Measurements from ENCODE around the gene PNCK.

Gene PNCK

DNA sequence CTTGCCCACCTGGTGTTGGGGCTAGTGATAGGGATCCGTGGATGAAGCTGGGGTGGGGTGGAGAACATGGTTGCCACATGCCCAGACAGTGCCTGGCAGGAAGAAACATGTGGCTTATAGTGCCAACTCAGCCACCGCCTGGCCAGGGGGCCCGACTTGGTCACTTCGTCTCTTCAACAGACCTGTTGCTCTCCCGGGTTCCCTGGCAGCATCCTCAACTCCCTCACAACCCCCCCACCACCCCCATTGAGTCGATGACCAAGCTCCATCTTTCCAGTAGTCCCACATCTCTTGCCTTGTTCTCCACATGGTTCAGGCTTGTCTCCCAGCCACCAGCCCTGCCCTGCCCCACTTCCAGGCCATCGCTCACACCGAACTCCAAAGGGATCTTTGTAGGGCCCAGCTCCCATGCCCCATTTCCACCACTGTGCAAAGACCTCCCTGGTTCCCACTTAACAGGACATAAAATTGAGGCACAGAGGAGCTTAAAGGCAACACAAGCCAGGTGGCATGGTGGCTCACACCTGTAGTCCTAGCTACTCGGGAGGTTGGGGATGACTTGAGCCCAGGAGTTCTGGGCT, 7.8 kb downstream of the PNCK start:
- in situ Hi-C loops (cut with HindIII; ENCODE audit: low sequenced_read_pairs): no loop called here

DNA sequence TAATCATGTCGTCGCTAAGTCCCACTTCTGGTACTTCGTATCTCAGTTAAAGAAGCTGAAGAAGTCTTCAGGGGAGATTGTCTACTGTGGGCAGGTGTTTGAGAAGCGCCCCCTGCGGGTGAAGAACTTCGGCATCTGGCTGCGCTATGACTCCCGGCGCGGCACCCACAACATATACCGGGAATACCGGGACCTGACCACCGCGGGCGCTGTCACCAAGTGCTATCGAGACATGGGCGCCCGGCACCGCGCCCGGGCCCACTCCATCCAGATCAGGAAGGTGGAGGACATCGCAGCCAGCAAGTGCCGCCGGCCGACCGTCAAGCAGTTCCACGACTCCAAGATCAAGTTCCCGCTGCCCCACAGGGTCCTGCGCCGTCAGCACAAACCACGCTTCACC, 11.3 kb downstream of the PNCK start:
- in situ Hi-C loops (cut with HindIII; ENCODE audit: low sequenced_read_pairs): no loop called here

- in situ Hi-C loops (cut with HindIII; ENCODE audit: low sequenced_read_pairs): loop anchor here (5.0 kb wide), 1 partner anchor 107 kb away; no protein-coding TSS in a partner anchor
Measured at GRCh38 chrX:153659268-153659667, 14.3 kb downstream of the PNCK start.

GRCh38 chrX:153657161-153657560, 16.5 kb downstream of the PNCK start:
- in situ Hi-C loops (cut with HindIII; ENCODE audit: low sequenced_read_pairs): loop anchor here (5.0 kb wide), 1 partner anchor 105 kb away; no protein-coding TSS in a partner anchor

DNA sequence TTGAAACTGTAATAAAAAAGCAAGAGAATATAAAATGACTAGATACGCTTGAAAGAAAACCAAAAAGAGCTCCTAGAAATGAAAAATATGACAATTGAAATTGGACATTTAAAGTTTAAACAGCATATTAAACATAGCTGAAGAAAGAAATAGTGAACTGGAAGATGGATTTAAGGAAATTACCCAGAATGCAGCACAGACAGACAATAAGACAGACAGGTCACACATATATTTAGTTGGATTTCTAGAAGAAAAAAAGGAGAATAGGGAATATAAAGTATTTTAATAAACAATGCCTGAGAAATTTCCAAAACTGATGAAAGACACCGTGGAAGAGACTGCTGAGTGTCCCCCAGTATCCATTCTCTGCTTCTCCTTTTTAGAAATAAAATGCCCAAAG, 20.1 kb downstream of the PNCK start:
- in situ Hi-C loops (cut with HindIII; ENCODE audit: low sequenced_read_pairs): no loop called here

GRCh38 chrX:153651540-153652079, 22.0 kb downstream of the PNCK start:
- in situ Hi-C loops (cut with HindIII; ENCODE audit: low sequenced_read_pairs): no loop called here

DNA sequence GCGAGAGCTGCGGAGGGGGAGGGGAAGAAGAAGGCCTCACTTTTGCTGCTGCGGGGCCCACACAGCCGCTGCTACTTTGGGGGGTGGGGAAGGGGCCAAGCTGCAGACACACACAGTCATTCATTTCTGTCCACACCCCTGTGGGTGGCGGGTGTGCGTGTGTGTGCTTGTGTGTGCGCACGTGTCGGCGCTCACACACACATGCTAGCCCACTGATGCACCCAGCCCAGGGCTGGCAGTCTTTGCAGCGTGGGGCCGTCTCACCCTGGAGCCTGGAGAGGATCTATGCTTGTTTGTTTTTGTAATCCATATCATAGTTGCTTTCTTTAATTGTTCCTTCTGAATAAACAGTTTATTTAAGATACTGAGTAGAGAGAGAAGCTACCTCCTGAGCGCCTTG, 22.7 kb downstream of the PNCK start:
- in situ Hi-C loops (cut with HindIII; ENCODE audit: low sequenced_read_pairs): no loop called here

GRCh38 chrX:153649915-153650782, 23.5 kb downstream of the PNCK start:
- in situ Hi-C loops (cut with HindIII; ENCODE audit: low sequenced_read_pairs): no loop called here

DNA sequence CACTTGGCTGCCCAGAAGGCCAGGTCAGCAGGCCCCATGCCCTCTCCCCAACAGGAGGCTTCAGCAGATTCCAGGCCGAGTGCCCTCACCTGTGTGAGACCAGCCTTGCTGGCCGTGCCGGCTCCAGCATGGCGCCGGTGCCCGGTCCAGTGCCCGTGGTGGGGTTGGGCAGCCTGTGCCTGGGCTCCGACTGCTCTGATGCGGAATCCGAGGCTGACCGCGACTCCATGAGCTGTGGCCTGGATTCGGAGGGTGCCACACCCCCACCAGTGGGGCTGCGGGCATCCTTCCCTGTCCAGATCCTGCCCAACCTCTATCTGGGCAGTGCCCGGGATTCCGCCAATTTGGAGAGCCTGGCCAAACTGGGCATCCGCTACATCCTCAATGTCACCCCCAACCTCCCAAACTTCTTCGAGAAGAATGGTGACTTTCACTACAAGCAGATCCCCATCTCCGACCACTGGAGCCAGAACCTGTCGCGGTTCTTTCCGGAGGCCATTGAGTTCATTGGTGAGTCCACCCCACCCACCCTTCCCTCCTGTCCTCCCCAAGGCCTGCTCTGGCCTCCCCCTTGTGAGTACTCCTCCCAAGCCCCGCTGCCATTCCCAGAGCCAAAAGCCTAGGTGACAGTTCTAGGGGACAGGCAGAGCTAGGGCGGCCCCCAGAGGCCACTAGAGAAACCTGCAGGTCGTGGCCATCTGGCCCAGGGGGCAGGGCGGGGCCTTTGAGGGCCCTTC, 24.3 kb downstream of the PNCK start:
- in situ Hi-C loops (cut with HindIII; ENCODE audit: low sequenced_read_pairs): no loop called here

DNA sequence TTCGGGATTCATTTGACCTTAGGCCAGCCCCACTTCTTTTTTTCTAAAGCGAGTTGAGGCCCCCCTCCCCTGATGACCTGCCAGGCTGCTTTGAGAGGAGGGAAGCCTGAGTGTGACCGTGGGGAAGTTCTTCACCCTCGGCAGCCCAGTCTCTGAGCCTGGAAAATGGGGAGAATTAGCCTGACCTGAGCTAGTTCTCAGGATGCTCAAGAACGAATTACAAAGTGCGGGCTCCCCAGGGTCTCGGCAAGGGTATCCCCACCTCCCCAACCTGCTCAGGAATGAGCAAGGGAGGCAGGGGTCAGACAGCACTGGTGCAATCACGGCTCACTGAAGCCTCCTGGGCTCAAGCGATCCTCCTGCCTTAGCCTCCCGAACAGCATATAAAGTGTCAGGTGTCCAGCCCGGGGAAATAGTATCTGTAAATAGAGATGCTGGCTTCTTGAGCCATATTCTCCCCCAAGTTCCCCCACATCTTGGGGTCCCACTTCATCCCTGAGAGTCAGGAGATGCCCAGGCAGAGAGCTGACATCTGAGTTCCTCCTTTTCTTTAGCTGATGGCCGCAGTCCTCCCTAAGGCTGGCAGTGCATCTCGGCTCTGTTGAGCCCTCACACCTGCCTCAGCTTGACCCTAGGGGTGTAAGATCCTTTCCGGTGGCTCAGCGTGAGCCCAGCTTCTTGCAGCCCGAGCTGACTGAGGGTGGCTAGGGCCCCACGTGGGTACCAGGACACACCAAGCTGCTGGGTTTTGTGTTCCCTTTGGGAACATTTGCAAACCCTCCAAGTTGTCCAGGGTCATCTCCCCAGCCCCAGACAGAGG, 25.0 kb downstream of the PNCK start:
- in situ Hi-C loops (cut with HindIII; ENCODE audit: low sequenced_read_pairs): no loop called here

- in situ Hi-C loops (cut with HindIII; ENCODE audit: low sequenced_read_pairs): no loop called here
Measured at GRCh38 chrX:153647461-153648357, 25.9 kb downstream of the PNCK start.

GRCh38 chrX:153646620-153647373, 26.8 kb downstream of the PNCK start, which contains the start of gene DUSP9:
Gene DUSP9 (plus strand): TSS chrX:153647203. CDS start chrX:153647954, 751 bp downstream.
- in situ Hi-C loops (cut with HindIII; ENCODE audit: low sequenced_read_pairs): no loop called here

DNA sequence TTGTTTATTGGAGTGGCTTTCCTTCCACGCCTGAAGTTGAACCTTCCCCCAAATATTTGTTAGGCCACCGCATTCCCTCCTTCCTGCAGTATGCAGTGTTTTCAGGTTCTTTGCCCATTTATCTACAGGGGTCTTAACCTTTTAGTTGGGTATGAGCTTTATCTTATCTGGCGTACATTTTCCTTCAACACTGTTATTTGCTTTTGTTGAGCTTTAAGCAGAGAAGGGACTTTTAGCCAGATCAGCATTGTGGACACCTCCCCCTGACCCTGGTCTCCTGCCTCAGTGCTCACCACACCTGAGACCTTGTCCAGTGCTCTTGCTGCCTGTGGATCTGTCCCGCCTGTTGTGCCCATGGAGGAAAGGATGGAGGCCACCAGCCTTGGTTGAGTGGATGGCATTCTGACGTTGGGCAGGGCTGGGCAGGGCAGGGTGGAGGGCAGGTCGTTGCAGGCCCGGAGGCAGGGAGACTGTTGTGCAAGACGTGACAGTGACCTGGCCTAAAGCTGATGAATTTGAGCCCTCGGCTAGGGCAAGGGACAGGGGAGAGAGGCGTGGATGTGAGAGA, 27.6 kb downstream of the PNCK start:
- in situ Hi-C loops (cut with HindIII; ENCODE audit: low sequenced_read_pairs): no loop called here

DNA sequence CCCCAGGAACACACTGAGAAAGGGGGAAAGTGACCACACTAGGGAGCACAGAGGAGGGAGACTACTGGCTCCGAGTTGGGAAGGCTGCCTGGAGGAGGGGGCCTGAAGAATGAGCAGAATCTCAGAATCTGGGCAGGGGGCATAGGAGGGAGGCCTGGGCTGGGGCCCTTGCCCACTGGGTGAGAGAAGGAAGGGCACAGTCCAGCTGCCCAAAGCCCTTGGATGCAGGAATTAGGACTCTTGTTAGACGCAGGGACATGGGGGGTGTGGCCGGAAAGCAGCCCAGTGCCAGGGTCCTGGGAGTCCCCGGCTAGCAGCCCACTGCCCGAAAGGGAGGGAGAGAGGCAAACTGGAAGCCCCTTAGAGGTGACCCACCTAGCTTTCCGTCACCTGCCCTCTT, 28.5 kb downstream of the PNCK start:
- in situ Hi-C loops (cut with HindIII; ENCODE audit: low sequenced_read_pairs): no loop called here

DNA sequence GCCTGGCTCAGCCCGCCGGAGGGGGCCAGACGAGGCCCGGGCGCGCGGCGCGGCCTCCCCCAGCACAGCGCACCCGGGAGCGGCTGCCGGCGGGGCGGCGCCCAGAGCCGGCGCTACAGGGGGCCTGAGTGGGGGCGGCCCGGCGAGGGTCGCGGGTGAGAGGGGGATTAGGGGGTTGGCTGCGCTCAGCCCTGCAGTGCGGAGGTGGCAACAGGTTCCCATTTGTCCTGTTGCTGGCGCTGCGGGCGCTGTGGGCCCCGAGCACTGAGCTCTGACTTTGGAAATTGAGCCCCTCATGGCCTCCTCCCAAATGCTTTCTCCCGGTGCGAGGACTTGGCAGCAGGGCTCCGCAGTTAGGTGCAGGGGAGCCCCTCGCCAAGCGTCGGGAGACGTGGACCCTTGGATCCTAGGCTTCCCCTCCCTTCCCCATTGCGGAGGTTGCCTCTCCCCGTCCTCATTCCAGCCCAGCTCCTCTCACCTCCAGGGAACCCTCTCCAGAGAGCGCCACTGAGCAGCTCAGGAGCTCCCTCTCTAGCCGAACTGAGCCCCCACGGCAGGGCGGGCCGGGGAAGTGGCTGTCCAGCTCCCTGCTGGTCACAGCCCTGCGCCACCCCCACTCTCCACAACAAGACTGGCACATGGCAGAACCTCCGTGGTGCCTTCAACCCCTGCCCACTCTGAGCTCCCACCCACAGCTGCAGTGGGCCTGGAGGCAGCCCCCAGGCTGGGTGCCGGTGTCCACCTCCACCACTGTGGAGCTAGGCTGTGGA, 29.1 kb downstream of the PNCK start:
- in situ Hi-C loops (cut with HindIII; ENCODE audit: low sequenced_read_pairs): no loop called here

DNA sequence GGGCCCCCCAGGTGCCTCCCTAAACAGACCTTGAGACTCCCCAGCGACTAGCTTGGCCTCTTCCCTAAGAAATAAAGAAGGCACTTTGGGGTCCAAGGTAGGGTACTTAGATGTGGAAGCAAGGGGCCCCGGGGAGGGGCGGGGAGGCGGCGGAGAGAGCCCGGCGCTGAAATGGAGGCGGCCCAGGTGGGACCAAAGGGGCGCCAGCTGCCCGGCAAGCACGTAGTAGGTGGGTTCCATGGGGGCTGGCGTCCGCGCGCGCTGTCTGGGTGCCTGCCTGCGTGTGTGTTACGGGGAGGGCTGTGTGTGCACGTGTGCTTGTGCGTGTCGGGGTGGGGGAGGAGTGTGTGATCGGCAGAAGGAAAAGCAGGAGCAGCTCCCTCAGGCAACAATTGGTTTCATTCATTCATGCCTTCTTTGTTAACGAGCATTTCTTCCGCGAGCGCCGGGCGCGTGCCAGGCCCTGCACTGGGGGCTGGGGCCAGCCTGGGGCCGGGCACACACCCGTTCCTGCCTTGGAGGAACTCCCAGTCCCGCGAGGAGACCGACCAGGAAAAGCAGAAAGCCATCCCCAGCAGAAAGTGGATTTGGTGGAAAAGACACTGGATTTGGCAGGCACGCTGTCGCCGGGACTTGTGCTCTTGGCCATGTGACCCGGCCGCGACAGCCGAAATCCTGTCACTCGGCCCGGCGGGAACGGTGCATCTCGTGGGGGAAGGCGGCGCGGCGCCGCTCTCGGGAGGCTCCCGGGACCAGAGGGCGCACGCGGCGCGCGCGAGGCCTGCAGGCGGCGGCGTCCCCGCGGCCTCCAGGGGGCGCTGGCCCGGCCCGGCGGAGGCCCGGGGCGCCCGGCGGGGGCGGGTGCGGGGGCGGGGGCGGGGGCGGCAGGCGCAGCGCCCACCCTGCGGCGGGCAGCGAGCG, 29.9 kb downstream of the PNCK start:
- in situ Hi-C loops (cut with HindIII; ENCODE audit: low sequenced_read_pairs): no loop called here
